ENCODE data around the gene NAGPA. TPM values are rescaled to one million over a fixed set of nuclear protein-coding genes. Genes with fewer than 3 reads are reported as not detected.

NAGPA gene
- total RNA-seq, 1 donor from 2014 or later = 5.5 TPM

GRCh38 chr16:5010576-5011329 lies 23.0 kb downstream of the NAGPA start:
- intact Hi-C loops (cut with DNase I) = no loop called here
- DNase-seq (ENCODE audit: low spot score) = no peak

DNA sequence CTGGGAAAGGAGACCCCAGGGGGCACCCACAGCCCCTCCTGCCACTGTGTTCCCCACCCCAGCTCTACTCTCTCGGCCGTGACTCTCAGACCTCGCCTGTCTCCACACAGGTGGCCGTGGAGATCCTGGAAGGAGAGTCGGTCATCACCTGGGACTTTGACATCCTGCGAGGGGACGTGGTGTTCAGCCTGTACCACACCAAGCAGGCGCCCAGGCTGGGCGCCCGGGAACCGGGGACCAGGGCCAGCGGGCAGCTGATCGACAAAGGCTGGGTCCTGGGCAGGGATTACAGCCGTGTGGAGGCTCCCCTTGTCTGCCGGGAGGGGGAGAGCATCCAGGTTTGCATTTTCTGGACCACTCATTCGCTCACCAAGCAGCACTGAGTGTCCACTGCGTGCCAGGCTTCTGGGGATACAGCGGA lies 25.4 kb downstream of the NAGPA start:
- no peak for DNase-seq (ENCODE audit: low spot score)
- intact Hi-C loops (cut with DNase I) = no loop called here

DNA sequence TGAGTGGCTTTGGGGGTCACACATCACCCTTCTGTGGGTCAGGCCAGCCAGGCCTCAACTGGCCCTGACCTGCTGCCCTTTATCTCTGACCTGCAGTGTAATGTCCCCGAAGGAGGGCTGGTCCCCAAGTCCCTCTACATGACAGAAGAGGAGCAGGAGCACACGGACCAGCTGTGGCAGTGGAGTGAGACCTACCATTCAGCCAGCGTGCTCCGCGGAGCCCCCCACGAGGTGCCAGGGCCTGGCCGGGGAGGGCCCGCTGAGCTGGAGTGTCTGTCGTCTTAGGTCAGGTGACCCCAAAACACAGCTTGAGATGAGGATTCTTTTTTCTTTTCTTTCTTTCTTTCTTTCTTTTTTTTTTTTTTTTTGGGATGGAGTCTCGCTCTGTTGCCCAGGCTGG lies 26.5 kb downstream of the NAGPA start:
- intact Hi-C loops (cut with DNase I) = no loop called here
- DNase-seq (ENCODE audit: low spot score) = no peak

DNA sequence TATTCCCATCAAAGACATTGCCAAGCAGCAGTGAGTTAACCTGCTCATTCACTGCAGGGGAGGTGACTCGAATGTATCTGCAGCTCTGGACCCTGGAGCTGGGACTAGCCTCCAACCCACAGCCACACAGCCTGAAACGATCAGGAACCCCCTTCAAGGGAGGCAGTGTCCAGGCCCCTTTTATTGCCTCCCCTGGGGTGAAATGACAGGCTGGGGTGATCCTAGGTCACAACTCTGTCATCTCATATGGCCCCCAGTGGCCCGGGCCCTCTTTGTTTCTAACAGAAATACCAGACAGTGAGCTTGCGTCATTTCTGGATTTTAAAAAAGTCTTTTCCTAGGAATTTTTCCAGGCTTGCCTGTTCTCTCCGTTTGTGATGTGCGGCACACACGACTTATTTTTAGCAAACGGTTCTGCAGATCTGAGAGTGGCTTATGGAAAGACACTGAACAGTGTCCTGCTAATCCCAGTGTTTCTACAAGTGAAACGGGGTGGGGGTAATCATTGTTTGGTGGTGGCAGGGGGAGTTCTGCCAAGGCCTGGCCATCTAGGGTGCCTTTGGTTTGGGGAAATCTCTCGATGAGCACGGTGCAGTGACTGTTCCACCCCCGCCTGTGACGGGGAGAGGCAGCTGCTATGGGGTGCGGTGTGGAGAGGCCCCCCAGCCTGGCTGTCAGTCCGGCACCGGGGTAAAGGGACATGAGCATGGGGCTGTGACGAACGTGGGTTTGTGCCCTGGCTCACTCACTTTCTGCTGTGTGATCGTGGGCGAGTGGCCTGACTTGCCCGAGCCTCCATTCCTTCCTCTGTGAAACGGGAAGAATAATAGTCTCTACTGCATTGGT lies 27.2 kb downstream of the NAGPA start:
- intact Hi-C loops (cut with DNase I) = no loop called here
- DNase-seq (ENCODE audit: low spot score) = no peak

- no peak for DNase-seq (ENCODE audit: low spot score)
- intact Hi-C loops (cut with DNase I) = no loop called here
Observed at GRCh38 chr16:5005916-5006315, 27.8 kb downstream of the NAGPA start.

GRCh38 chr16:5004311-5004710 lies 29.4 kb downstream of the NAGPA start:
- intact Hi-C loops (cut with DNase I) = no loop called here
- DNase-seq (ENCODE audit: low spot score) = no peak

DNA sequence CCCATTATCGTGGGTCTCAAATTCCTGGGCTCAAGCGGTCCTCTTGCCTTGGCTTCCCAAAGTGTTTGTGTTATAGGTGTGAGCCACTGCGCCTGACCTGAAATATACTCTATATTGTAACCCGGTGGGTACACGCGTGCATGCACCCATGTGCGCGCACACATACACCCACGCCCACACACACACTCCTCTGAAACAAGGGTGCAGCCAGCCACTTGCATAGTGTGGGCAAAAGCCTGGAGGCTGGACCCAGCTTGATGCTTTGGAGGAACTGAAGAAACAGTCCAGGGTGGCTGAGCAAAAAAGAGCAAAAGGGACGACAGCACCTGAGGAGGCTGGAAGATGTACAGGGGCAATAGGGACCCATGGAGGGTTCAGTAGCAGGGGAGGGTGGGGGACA lies 29.9 kb downstream of the NAGPA start:
- intact Hi-C loops (cut with DNase I) = no loop called here
- no peak for DNase-seq (ENCODE audit: low spot score)

DNA sequence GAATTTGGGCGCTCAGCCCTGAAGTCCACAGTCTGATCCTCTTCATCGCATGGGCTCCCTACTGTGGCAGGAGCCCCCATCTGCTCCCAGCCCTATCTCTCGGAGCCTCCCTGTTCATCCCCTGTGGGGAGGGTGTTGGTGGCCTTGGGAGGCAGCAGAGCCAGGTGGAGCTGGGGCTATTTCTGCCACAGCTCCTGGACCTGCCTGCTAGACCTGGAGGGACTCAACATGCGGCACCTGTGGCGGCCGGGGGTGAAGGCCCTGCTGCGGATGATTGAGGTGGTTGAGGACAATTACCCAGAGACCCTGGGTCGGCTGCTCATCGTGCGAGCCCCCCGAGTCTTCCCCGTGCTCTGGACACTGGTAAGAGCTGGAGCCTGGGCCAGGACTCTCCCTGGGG lies 30.5 kb downstream of the NAGPA start:
- no peak for DNase-seq (ENCODE audit: low spot score)
- intact Hi-C loops (cut with DNase I) = no loop called here

GRCh38 chr16:5002699-5003143 lies 31.0 kb downstream of the NAGPA start:
- DNase-seq (ENCODE audit: low spot score) = no peak
- intact Hi-C loops (cut with DNase I) = no loop called here

- intact Hi-C loops (cut with DNase I) = no loop called here
- no peak for DNase-seq (ENCODE audit: low spot score)
Observed at GRCh38 chr16:5001986-5002385, 31.7 kb downstream of the NAGPA start.

DNA sequence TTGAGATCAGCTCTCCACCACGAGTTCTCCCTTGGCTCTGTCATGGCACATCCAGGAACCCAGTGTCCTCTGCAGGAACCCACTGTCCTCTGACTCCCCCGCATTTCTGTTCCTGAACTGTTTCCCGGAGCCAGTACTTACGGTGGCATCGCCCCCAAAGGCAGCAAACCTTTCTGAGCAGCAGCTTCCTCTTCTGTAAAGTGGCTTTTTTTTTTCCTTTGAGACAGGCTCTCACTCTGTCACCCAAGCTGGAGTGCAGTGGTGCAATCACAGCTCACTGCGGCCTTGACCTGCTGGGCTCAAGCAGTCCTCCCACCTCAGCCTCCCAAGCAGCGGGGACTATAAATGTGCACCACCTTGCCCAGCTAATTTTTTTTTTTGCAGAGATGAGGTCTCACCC lies 32.2 kb downstream of the NAGPA start:
- intact Hi-C loops (cut with DNase I) = no loop called here
- no peak for DNase-seq (ENCODE audit: low spot score)

- intact Hi-C loops (cut with DNase I) = no loop called here
- no peak for DNase-seq (ENCODE audit: low spot score)
Observed at GRCh38 chr16:5000573-5001001, 33.1 kb downstream of the NAGPA start.

DNA sequence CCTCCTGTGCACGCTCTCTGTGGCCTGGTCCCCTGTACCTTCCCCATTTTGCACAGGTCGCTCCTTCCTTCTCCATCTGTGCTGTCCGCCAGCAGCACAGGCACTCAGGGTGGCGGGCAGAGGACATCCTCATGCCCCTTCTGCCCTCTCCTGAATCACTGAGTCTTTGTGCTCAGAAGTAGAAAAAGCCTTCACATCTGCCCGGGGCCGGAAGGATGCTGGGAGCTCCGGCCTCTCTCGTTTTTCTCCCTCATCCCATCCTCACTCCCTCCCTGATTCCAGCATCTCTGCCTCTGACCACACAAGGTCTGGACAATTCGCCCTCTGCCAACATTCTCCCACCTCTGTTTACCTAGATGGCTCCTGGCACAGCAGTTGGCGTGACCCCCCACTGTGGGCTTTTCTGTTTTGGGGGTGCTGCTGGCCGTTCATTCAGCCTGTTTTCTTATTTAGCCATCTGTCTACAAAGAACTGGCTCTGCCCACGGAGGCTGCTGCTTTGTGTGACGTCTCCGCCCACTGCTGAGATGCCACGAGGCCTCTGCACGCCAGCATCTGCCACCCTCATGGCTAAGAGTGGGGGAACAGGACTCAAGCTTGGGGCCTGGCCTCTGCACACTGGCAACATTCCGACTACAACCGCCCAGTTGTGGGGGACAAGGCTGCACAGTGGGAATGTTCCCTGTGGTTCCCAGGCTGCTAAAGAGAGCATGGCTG lies 38.9 kb downstream of the NAGPA start:
- no peak for DNase-seq (ENCODE audit: low spot score)
- intact Hi-C loops (cut with DNase I) = no loop called here

DNA sequence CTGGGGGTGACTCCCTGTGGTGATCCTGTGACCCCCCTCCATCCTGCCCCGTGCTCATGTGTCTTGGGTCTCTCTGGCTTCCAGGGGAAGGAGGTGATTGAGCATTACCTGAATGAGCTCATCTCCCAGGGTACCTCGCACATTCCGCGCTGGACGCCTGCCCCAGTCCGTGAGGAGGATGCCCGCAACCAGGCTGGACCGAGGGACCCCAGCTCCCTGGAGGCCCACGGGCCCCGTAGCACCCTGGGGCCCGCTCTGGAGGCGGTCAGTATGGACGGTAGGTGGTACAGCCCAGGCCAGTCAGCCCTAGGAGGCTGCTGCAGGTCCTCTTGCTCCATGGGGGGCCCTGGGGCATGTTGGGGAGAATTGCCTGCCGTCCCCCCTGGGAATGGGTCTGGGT lies 42.0 kb downstream of the NAGPA start:
- DNase-seq (ENCODE audit: low spot score) = no peak

DNA sequence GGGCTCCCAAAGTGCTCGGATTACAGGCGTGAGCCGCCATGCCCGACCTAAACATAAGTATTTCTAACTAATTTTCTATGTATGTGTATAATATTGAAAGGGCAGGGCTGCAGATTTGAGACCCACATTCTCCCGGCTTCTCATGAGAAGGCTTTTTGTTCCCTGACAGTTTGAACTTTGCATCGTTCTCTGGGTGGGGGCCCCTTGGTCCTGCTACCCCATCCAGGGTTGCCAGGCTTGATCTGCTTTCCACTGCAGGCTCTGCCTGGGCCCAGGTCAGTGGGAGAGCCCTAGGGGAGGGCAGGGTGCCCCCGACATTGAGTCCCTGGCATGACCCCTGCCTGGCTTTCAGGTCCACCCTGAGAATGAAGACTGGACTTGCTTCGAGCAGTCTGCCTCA lies 43.3 kb downstream of the NAGPA start:
- intact Hi-C loops (cut with DNase I) = no loop called here
- no peak for DNase-seq (ENCODE audit: low spot score)

More for the DNA sequence above, 42.0 kb downstream of the NAGPA start:
- intact Hi-C loops (cut with DNase I) = no loop called here

GRCh38 chr16:4989391-4990006 lies 44.2 kb downstream of the NAGPA start:
- no peak for DNase-seq (ENCODE audit: low spot score)
- intact Hi-C loops (cut with DNase I) = no loop called here

GRCh38 chr16:4988647-4989046 lies 45.1 kb downstream of the NAGPA start:
- intact Hi-C loops (cut with DNase I) = no loop called here
- no peak for DNase-seq (ENCODE audit: low spot score)

DNA sequence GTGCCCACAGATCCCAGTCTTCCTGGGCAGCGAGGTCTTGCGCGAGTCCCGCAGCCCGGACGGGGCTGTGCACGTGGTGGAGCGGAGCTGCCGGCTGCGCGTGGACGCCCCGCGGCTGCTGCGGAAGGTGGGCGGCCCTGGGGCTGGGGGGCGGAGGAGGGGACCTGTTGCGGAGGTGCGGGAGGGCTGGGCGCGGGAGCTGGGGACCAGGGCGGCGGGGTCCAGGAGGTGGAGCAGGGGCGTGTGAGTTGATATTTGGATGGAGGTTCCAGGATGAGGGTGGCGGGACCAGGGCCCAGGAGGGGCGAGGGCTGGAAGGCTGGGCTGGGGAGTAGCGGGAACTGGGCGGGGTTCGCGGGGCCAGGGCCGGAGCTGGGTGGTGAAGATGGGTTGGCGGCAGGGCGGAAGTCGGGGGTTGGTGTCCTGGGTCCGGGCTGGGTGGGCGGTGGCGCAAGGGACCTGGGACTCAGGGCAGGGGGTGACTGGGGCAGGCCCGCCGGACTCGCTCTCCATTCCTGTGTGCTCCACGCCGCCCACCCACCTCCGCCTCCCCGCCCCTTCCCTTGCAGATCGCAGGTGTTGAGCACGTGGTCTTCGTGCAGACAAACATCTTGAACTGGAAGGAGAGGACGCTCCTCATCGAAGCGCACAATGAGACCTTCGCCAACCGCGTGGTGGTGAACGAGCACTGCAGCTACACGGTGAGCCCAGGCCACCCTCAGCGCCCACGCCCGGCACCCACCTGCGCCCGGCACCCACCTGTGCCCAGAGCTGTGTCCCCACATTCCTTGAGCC lies 46.0 kb downstream of the NAGPA start:
- DNase-seq (ENCODE audit: low spot score) = no peak
- intact Hi-C loops (cut with DNase I) = no loop called here

- intact Hi-C loops (cut with DNase I) = no loop called here
- DNase-seq (ENCODE audit: low spot score) = no peak
Observed at GRCh38 chr16:4987250-4987579, 46.5 kb downstream of the NAGPA start.

Measured in cardiac septum (tissue), 1 donor.